ENCODE results near the gene NAPSA. TPM values are rescaled to one million over a fixed set of nuclear protein-coding genes. Genes with fewer than 3 reads are reported as not detected.
"Not testable (repeated sequence)": the region's sequence is repeated elsewhere in the genome, so short reads cannot be mapped to it uniquely, and the experiment has no call there.

Gene NAPSA
- total RNA-seq, 4 donors from 2014 or later = 4.9 to 12.4 (median 8.2) TPM

DNA sequence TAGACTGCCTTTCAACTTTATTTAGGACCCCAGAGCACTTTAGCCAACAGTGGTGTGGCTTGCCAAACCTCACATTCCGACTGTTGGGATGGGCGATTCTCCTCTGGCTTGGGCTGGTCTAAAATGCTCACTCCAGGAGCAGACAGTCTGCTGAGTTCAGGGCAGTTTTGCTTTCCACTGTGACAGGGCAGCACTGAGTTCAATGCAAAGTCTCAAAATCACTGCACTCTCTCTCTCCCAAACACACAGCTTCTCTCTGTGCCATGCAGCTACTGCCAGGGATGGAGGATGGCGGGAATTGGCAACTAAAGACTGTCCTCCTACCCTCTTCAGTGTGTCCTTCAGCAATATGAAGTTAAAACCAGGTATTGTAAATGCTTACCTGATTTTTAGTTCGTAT is 13.2 kb downstream of the NAPSA start:
- Histone ChIP-seq H3K9me3 (no peaks in the 10 kb centered on the region), H3K4me1 (peaks cover 0 to 7% (median 0%) of the 10 kb centered on the region in 4 donors), H3K27ac (no peak overlapping the region), H3K4me3 (no peak overlapping the region), H3K27me3 (no peaks in the 10 kb centered on the region), H3K36me3 (no peaks in the 10 kb centered on the region)
- DNase-seq = no peak
- no peak for TF ChIP-seq POLR2A (IDR thresholded peaks at IDR 0.05)
- TF ChIP-seq, protein P1, sequence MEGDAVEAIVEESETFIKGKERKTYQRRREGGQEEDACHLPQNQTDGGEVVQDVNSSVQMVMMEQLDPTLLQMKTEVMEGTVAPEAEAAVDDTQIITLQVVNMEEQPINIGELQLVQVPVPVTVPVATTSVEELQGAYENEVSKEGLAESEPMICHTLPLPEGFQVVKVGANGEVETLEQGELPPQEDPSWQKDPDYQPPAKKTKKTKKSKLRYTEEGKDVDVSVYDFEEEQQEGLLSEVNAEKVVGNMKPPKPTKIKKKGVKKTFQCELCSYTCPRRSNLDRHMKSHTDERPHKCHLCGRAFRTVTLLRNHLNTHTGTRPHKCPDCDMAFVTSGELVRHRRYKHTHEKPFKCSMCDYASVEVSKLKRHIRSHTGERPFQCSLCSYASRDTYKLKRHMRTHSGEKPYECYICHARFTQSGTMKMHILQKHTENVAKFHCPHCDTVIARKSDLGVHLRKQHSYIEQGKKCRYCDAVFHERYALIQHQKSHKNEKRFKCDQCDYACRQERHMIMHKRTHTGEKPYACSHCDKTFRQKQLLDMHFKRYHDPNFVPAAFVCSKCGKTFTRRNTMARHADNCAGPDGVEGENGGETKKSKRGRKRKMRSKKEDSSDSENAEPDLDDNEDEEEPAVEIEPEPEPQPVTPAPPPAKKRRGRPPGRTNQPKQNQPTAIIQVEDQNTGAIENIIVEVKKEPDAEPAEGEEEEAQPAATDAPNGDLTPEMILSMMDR (IDR thresholded peaks at IDR 0.05) = no peak

DNA sequence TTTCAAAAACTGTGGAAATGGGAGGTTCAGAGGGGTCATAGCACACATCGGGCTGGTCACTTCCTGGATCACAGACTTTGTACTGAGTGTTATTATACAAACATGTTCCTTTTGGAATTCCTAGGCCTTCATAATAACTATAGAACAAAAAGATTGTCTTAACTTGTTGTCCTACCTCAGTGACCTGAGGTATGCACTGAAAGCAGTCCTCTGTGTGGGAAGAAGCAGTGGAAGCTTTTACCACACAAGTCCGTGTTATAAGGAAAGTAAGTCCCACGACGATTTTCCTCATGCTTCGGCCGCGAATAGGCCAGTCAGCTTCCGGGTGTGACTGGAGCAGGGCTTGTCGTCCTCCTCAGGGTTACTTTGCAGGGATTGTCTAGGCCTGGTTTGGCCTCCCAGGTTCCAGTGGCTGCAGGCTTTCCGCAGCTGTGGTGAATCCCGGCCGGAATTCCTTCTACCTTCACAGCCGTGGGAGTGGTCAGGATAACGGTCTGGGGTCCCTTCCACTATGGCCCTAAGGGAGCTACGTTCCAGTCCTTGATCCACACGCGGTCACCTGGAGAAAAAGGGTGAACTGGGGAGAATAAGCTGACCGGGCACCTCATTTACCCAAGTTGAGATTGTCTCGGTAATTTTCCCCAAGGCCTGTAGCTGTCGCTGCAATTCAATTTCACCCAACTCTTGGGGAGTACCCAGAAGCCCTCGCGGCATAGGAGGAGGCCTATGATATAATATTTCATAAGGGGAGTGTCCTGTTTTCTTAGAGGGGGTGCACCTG is 16.0 kb downstream of the NAPSA start:
- H3K9me3 ChIP-seq = no peaks in the 10 kb centered on the region
- TF ChIP-seq POLR2A (IDR thresholded peaks at IDR 0.05) = no peak
- TF ChIP-seq, protein P1 (IDR thresholded peaks at IDR 0.05) = no peak
- H3K4me3 ChIP-seq = no peak overlapping the region
- peaks cover 0 to 13% (median 0%) of the 10 kb centered on the region in 4 donors for H3K4me1 ChIP-seq
- no peaks in the 10 kb centered on the region for H3K36me3 ChIP-seq
- no peak for DNase-seq
- H3K27me3 ChIP-seq = no peaks in the 10 kb centered on the region
- H3K27ac ChIP-seq = peak overlapping the region in 1 of 4 donors; percentile 25

DNA sequence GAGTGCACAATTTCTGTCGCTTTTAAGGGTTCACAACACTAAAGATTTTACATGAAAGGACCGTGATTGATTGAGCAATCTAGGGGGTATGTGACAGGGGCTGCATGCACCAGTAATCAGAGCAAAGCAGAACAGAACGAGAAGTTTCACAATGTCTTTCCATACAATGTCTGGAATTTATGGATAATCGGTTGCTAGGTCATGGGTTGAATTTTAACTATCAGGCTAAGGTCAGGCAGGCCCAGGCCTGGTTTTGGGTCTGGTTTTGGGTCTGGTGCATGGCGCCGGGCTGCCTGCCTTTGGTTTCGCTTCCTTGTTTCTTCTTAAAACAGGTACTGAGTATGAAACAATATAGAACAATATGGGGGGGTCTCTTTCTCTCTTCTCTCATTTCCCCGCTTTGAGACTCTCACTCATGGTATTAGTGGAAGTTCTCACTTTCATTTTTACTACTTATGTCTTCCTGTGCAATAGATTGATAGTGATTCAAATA is 18.3 kb downstream of the NAPSA start:
- H3K27ac ChIP-seq = peak overlapping the region in 2 of 4 donors; percentile 67 to 83

DNA sequence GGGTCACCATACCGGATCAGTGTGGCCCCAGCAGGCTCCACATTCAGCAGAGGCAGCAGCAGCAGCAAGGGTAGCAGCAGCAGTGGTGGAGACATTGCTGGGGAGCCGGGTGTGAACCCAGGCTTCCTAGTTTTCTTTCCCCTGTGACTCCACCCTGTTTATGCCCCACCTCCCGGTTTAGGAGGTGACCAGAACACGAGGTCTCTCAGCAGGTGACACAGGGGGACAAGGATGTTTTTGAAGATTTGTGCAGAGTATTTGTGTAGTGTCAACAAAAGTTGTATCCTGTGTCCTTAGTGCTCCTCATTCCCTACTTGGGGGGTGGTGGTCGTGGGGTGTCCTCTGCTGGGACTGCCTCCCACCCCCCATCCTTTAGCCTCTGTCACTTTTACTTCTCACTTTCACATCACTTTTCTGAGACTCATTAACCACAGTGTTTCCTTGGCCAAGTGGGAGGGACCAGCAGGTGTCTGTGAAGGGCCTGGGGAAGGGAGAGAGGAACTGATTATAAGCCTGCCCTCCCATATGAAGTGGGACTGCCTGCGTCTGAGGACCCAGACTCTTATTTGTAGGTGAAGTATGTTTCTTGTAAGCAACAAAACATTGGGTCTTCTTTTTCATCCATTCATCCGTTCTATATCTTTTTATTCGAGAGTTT is 20.6 kb downstream of the NAPSA start:
- H3K4me3 ChIP-seq = peak overlapping the region in 2 of 4 donors; percentile 37 to 48

More for the DNA sequence above, 18.3 kb downstream of the NAPSA start:
- DNase-seq = peak in 2 of 3 donors; percentile 79 to 84
- not testable (repeated sequence) for H3K9me3 ChIP-seq, H3K27me3 ChIP-seq, H3K4me3 ChIP-seq, H3K36me3 ChIP-seq
- H3K4me1 ChIP-seq = peaks cover 0 to 13% (median 0%) of the 10 kb centered on the region in 4 donors

DNA sequence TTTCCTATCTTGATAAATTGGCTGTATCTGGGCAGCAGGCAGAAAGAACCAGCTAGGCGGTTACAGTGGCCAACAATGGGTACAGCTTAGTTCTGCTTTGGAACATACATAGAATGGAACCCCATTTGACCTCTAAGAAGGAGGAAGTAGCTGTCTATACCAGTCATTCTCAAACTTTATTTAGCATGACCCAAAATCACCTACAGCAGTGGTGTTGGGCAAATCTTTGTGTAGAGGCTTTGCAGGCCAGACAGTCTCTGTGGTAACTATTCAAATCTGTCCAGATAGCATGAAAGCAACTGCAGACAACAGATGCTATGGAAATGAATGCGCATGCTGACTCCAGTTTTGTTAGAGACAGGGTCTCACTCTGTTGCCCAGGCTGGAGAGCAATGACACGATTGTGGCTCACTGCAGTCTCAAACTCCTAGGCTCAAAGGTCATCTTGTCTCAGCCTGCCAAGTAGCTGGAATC is 24.3 kb downstream of the NAPSA start:
- TF ChIP-seq POLR2A (IDR thresholded peaks at IDR 0.05) = no peak
- TF ChIP-seq, protein P1 (IDR thresholded peaks at IDR 0.05) = no peak
- H3K27me3 ChIP-seq = no peaks in the 10 kb centered on the region

More for the DNA sequence above, 20.6 kb downstream of the NAPSA start:
- Histone ChIP-seq H3K9me3 (no peaks in the 10 kb centered on the region), H3K27ac (peak overlapping the region in 2 of 4 donors; percentile 68 to 83), H3K36me3 (no peaks in the 10 kb centered on the region), H3K4me1 (peaks cover 0 to 13% (median 0%) of the 10 kb centered on the region in 4 donors), H3K27me3 (no peaks in the 10 kb centered on the region)
- peak in 2 of 3 donors; percentile 86 to 88 for DNase-seq
- no peak for TF ChIP-seq POLR2A (IDR thresholded peaks at IDR 0.05)

DNA sequence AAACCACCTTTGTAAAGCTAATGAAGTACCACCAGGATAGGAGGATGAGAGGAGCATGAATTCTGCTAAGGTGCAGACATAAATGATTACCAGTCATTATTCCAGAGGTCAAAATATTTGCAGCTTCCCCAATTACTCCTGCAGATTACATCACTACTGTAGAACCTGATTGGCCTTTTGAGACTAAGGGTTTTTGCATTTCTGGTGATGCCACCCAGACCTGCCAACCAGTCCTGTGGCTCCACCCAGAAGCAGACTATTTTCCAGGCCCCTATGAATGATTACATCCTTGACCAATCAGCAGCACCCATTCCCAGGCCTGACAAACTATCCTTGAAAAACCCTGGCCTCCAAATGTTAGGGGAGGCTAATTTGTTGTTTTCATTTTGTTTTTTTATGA is 25.1 kb downstream of the NAPSA start:
- Histone ChIP-seq H3K9me3 (no peaks in the 10 kb centered on the region), H3K27ac (peak overlapping the region in 1 of 4 donors; percentile 83)
- no peak for DNase-seq

More for the DNA sequence above, 24.3 kb downstream of the NAPSA start:
- Histone ChIP-seq H3K27ac (peak overlapping the region in 1 of 4 donors; percentile 83), H3K9me3 (no peaks in the 10 kb centered on the region), H3K4me3 (peak overlapping the region in 1 of 4 donors; percentile 24), H3K4me1 (no peaks in the 10 kb centered on the region), H3K36me3 (no peaks in the 10 kb centered on the region)
- peak in 1 of 3 donors; percentile 47 for DNase-seq

DNA sequence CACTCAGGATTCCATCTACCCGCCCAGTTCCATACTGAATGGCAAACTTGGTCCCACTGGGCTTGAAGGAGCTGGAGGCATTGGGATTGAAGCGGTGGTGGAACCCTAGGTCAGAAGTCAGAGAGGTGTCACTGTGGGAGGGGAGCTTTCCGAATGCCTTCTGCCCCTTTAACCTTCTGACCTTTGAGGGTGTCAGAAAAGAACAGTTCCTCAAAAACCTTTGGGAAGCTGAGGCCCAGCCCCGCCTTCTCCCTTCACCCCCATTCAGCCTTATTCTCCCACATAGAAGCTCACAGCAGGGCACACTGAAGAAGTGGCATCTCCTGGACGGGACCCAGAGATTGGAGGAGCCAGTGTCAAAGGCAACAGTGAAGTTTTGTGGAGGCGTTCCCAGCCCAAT is 28.4 kb downstream of the NAPSA start:
- not testable (repeated sequence) for H3K9me3 ChIP-seq, DNase-seq, H3K36me3 ChIP-seq, H3K27ac ChIP-seq, H3K4me3 ChIP-seq
- Histone ChIP-seq H3K27me3 (peaks cover 0 to 11% of the 10 kb centered on the region in 2 donors), H3K4me1 (peaks cover 0 to 19% (median 11%) of the 10 kb centered on the region in 4 donors)

More for the DNA sequence above, 25.1 kb downstream of the NAPSA start:
- Histone ChIP-seq H3K4me3 (peak overlapping the region in 1 of 4 donors; percentile 24), H3K36me3 (no peaks in the 10 kb centered on the region), H3K27me3 (no peaks in the 10 kb centered on the region), H3K4me1 (no peaks in the 10 kb centered on the region)
- TF ChIP-seq, protein P1 (IDR thresholded peaks at IDR 0.05) = no peak
- TF ChIP-seq POLR2A (IDR thresholded peaks at IDR 0.05) = no peak

Data from Peyer's patch (tissue), 4 donors.